Stimulated activated CD4-positive, alpha-beta T cell treated with anti-CD3 and anti-CD28 coated beads, Interleukin-15, amount 100 ng/mL, for 1 hour (primary cell): ENCODE data around the gene NXN.
A peak's percentile ranks its signal among the peaks of the same experiment; 100 is the strongest.
"Not testable (repeated sequence)": the region's sequence is repeated elsewhere in the genome, so short reads cannot be mapped to it uniquely, and the experiment has no call there.

Experiments used
- DNase-seq, 2 donors: peaks; one replicate each; pipeline ENCODE4 v3.0.0-alpha.2; 2020; ENCODE audit warnings: low read depth in 1 of 2, low spot score in 1 of 2

The NXN gene

DNA sequence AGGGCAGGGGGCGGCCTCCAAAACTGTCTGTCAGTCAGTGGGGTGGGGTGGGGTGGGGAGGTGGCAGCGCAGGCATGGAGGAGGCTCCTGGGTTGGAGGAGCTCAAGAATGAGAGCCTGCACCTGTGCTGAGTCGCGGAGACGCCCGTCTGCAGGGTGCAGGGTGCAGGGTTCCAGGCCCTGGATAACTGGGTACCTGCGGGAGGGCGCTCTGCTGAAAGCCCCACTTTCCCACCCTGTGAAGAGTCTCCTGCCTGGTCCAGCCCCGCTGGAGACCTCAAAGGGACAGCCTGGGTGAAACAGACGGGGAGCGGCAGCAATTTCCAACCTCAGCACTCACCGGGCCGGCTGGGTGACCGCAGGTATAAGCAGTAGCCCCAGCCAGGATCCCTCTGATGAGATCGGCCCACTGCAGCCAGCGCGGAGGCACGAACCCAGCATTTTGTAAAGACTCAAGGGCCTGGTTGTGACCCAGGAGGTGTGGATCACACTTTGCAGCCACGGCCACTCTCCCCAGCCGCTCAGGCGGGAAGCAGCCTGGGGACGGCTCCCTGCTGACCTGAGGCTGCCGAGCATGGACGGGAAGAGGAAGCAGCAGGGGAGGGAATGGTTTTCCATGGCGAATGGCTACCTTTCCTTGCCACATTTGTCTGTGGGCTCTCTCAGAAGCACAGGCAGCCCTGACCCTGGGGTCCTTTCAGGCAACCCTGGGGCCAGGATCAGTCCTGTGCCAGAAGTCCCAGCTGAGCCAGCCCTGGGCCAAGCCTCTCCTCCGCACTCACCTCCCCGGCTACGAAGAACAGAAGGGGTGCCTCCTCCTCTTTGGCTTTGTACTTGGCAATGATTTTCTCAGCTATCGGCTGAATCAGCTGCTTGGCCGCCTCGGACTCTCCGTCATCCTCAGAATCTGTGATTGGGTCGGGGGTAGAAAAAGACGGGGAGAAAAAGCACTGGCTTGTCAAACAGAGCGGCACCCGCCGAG, 176.4 kb downstream of the NXN start:
- DNase-seq: no peak

DNA sequence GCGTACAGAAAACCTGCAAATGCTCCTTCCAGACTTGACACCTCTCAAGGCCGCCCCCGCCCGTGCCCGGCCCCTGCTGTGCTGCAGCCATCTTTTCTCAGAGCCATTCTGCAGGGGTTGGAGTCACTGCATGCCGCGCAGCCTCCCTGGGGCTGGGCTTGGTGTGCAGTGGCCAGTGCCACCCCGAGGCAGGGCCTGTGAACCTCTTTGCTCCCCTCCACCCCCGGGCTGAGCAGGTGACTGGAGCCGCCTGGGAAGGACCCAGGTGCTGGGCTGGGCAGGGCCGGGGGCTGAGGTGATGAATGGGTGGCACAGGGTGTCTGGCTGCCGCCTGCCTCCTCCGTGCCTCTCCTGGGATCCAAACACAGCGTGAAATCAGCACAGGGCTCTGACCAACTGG, 177.1 kb downstream of the NXN start:
- DNase-seq: no peak

DNA sequence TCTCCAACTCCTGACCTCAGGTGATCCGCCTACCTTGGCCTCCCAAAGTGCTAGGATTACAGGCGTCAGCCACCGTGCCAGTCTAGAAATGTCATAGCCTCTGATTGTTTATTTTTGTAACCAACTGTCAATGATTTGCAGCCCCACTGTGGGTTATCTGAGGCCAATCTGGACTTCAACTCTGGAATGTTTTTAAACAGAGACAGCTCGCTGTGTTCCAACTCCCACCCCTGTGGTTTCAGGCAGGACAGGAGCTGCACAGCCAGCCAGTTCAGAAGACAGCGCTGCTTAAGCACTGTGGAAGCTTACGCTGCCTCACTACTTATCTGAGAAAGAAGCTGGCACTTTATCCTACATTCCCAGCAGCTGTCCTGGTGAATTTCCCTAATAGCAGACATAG, 177.9 kb downstream of the NXN start:
- no peak for DNase-seq

DNA sequence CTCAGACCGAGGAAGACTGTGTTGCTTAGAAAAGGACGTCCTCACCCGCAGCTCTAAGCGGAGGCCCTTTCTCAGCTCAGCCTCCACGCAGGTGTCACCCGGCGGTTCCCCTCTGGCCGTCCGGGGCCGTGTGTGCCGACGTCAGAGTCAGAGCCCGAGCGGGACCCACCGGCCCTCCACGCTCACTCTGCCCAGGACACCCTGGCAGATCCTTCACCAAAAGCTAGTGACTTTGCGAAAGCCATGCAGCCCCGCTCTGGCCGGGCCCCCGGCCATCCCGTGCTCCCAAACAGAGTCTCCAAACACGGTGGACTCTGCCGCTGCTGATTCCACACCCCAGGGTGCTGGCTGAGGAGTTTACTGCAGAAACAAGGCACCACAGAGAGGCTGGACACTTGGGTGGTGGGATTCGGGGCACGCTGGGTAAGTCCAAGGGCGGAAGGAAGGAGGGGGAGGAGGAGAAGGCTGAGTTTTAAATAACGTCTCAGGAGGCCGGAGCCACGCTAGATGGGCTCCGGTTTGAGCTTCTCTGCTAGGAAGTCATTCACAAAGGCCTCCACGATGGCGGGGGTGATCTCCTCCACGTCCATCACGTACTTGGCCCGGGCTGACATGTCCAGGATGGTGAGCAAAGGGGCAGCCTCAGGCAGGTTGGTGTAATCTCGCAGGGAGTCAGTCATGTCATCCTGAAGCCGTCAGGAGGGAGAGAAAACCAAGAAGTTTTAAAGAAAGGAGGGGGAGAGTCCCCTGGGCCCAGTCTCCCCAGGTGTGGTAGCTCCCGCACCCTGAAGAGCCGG, 178.9 kb downstream of the NXN start:
- no peak for DNase-seq

DNA sequence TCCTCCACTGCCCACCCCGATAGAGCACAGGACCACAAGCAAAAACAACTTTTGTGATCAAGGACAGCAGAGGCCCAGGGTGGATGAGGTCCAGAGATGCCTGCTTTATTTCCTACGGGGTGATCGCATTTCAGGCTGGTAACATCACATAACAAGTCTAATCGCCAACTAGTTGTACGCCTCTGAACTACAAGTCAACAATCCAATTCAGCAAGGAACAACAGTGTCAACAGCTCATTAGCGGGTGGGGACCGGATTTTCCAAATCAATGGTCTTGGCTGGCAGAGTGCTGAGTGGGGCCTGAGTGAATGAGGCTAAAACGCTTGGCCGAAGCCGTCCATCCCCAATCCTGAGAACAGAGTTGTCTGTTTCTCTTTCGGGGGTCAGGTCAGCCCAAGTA, 180.3 kb downstream of the NXN start:
- no peak for DNase-seq

DNA sequence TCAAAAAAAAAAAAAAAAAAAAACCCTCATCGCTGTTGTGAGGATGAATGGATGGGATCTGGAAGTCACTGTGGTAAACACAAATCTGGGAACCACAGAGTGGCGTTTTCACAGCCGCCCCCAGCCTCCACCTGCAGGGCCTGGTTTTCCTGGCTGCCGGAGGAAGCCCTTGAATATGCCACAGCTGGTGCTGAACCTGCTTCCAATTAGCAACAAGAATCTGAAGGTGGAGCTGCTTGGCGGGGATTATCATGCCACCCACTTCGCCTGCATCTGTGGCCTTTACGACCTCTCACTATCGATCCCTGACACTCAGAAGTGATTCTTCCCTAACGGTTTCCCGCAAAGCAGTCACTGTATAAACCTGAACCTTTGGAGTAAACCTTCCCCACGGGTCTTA, 181.3 kb downstream of the NXN start:
- no peak for DNase-seq

DNA sequence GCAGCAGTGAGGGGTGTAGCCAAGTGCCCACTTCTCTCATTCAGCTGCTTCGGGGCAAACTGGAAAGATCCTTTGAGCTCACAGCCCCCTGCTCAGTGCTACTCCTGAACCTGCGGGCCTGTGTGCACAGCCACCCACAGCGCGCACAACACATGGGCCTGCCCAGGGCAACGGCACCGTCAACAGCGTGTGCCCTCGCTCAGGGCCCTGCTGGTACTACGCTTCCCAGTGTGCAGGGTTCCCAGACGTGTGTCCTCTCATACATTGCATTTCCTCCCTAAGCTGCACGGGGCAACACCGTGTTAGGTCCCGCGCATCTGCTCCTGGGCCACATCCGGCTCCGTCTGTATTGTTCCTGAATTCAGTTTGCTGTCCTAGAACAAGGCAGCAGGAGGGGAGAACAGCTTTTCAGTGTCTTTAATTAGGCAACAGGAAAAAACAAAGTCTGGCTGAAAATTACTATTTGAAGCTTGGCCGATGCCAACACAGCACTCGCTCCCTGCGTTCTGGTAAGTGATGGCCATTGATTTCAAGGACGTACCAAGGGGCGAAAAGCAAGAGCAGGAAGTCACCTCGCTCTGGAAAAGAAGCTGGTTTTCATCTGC, 182.2 kb downstream of the NXN start:
- no peak for DNase-seq

DNA sequence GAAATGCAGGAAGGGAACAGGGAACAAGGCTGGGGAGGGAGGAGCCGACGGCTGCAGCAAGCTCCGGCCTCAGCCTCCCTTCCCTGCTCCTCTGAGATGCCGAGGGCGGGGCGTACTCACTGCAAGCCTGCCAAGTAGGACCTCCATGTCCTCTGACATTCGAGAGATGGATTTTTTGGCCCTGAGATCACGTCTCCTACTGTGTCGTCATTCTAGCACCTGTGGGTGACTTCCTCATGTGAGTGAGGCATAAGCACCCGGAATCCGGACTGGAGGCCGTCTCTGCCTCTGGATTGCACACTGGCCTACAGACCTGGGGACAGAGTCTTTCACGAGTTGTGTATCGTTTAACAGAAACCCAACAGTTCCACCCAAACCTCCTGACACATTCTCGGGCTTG, 183.0 kb downstream of the NXN start:
- no peak for DNase-seq

DNA sequence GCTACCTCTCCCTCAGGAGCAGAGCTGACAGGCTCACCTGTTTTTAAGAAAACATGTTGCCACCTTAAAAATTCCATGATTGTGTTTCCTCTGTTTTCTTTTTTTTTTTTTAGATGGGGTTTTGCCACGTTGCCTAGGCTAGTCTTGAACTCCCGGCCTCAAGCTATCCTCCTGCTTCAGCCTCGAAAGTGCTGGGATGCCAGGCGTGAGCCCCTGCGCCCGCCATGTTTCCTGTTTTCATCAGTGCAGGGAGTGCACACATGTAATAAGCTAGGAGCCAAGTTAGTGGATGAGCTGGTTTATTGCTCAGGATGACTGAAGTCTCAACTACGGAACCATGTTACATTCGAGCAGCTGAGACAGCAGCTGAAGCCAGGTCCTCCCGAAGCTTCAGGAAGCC, 183.9 kb downstream of the NXN start:
- DNase-seq: no peak

DNA sequence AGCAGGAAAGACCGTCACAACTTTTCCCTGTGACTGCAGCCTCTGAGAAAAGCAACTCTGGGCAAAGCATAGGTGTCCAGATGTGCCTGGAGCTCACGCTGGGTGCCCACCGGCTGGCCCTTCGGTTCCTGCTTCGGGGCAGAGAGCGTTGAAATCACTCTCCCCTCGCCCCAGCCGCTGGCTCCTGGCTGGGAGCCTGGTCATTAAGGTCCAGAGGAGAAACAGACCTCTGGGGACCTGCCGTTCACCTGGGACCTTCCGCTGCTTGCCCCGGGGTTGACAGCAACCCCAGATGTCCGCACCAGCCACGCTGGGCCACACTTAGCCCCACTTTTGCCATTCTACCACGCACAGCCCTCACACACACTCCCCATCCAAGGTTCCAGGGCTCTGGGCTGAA, 184.3 kb downstream of the NXN start:
- DNase-seq: no peak

DNA sequence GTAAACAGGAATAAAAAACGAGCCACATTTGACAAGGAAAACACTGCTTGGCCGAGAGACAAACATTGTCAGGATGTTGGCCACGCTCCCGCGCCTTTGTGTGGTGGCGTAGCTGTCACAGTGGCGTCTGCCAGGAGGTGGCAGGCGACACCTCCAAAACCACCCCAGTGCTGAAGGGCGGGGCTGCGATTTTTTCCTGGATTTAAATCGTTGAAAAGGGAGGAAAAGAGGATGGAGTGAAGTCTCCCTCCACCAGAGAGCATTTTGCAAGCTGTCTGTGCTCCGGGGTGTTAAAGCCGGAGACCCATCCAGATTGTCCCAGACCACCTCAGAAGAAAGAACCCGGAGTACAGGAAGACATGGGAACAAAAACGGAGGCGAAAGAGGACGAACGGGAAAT, 184.7 kb downstream of the NXN start:
- DNase-seq: peak in 1 of 2 donors; percentile 8

DNA sequence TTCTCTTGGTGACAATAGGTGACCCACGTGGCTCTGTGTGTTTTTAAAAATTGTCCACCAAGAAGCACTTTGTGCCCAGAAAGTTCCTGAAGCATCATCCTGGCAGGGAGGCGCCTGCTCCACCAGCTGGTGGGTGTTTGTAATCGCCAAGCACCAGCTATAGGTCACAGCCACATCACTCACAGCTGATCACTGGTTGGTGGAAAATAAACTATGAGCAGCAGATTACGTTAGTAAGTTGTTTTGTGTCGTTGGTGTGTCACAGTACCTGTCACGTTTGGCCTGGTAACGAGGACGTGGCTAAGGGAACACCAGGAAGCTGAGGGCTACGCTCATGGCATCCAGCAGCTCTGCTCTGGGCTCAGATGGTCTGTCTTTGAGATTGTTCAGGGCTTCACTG, 187.3 kb downstream of the NXN start:
- DNase-seq: no peak

DNA sequence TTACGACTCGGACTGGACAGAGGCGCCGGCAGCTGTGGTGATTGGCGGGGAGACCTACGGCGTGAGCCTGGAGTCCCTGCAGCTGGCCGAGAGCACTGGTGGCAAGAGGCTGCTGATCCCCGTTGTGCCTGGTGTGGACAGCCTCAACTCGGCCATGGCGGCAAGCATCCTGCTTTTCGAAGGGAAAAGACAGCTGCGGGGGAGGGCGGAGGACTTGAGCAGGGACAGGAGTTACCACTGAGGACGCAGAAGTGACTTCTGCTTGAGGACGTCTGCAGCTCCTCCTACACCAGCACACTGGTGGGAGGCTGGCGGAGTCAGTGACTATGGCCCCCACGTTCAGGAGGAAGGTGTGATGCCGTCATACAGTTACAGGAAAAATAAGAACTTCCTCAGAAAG, 187.7 kb downstream of the NXN start:
- no peak for DNase-seq

DNA sequence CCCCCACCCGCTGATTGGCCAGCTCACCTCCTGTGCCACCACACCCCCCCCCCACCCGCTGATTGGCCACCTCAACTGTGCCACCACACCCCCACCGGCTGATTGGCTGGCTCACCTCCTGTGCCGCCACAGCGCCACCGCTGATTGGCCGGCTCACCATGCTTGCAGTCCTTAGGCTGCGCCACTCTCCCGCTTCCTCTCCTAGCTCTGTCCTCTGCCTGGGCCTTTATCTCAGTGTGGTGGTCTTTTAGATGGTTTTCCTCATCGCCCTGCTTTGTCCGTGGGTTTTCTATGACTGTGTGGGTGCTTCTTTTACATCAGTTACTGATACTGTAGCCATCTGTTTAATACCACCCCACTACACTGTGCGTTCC, 188.7 kb downstream of the NXN start:
- DNase-seq: not testable (repeated sequence)

DNA sequence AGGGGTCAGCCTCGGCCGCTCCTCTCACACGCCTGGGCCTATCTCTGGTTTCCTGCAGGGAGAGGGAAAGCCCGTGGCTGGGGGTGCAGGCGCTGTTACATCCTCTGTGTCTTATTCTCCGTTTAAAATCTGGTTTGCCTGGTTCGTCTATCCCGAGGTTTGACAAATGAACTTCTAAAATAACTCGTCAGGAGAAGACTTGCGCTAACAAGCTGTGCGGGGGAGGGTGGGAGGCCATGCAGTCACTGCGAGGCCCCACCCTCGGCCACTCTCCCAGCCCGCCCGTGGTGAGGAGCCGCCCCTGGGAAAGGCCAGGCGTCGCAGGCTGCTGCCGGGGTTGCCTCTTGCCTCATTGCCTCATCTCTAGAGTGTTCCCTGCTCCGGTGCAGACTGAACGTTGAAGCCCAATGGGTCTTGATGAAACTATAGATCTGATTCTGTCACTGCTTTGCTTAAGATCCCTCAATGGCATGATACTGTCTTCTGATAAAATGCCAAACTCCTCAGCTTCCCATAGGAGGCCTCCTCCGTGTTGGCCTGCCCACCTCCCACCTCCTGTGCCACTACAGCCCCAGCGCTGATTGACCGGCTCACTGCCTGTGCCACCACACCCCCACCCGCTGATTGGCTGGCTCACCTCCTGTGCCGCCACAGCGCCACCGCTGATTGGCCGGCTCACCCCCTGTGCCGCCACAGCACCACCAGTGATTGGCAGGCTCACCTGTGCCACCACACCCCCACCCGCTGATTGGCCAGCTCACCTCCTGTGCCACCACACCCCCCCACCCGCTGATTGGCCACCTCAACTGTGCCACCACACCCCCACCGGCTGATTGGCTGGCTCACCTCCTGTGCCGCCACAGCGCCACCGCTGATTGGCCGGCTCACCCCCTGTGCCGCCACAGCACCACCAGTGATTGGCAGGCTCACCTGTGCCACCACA, 189.4 kb downstream of the NXN start:
- not testable (repeated sequence) for DNase-seq

DNA sequence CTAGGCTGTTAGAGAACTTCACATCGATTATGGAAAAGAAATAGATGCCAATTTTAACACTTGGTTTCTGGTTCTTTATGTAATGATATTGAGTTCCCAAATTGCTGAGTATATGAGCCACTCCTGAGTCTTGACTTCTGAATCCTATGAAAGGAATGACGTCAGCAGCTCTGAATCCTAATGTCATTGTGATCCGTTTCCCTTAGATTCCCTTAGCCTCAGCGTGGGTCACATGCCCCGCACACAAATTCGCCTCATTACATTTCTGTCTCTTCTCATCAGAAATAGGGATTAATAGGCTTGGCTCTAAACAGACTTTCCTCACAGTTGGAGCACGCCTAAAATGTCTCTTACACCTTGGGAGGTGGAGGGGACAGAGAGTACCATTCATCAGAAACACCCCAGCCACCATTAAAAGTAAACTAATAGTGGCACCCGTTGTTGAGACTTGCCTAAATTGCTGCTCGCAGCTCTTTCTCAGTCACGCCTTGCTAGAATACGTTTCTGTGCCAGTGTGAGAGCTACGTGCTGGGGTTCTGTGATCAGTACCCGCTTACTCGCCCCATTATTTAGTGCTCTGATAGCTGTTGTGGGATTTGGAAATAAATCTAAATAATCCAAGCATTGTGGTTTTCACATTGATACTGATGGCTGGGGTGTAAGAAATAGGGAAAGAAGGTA, 190.3 kb downstream of the NXN start:
- DNase-seq: no peak

DNA sequence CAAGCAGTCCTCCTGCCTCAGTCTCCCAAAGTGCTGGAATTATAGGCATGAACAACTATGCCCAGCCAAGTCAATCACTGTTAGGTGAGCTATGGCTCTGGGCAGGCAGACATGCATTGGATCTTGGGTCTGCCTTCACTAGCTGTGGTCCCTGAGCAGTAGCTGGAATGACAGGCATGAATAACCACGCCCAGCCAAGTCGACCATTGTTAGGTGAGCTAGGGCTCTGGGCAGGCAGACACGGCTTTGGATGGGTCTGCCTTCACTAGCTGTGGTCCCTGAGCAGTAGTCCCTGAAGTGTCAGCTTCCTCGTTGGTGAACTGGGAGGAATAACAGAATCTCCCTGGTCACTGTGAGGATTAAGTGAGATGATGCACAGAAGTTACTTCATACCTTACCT, 191.0 kb downstream of the NXN start:
- DNase-seq: no peak

DNA sequence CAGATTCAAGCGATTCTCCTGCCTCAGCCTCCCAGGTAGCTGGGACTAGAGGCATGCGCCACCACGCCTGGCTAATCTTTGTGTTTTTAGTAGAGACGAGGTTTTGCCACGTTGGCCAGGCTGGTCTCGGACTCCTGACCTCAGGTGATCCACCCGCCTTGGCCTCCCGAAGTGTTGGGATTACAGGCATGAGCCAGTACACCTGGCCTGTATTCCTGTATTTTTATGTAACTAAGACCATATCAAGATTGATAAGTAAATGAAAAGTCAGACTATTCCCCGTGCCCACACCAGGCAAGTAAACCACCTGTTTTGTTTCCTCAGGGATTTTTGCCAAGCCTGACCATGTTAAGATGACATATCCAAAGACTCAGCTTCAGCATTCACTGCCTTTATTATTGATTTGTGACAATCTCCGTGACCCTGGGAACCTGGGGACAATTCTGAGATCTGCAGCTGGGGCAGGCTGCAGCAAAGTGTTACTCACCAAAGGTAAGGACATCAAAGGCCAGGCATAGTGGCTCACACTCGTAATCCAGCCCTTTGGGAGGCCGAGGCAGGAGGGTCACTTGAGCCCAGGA, 191.8 kb downstream of the NXN start:
- DNase-seq: no peak

DNA sequence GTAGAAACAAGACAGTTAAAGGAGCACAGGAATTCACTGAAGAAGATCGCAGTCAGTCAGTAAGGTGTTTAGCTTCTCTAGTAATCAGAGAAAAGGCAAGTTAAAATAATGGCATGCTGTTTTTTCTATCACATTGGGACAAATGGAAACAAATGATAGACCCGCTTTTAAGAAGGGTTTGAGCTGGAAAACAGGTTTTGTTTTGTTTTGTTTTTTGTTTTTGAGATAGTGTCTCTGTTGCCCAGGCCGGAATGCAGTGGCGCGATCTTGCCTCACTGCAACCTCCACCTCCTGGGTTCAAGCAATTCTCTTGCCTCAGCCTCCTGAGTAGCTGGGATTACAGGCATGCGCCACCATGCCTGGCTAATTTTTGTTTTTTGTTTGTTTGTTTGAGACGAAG, 193.7 kb downstream of the NXN start:
- not testable (repeated sequence) for DNase-seq

DNA sequence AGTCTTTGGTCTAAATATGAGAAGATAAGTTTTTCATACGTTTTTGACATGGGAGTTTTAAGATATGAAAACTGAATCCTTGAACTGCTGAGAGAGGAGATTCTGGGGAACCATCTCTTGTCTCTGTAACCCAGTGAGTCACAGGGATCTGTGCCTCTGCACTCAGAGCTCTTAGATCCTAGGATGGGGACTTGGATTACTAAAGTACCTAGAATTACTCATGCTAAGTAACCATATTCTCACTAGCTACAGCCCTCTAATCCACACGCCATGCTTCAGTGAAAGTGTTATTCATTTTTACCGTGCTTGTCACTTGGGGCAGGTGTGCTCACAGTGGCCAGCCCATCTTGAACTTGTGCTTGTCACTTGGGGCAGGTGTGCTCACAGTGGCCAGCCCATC, 195.4 kb downstream of the NXN start:
- DNase-seq: no peak
